GM12875 (cell line): ENCODE results near the gene KCND2.
"Not testable (repeated sequence)": the region's sequence is repeated elsewhere in the genome, so short reads cannot be mapped to it uniquely, and the experiment has no call there.

Experiments used
- H3K4me3 ChIP-seq: one replicate; pipeline ENCODE4 v1.5.1; 2011; ENCODE audit warnings: low read depth, low read length, control low read depth
- CTCF ChIP-seq: IDR thresholded peaks from 2 replicates; pipeline ENCODE4 v1.5.1; 2011; ENCODE audit warnings: low read depth, mild to moderate bottlenecking, control low read depth, inconsistent platforms, low read length, moderate library complexity, borderline replicate concordance; ENCODE audit not compliant: insufficient read depth

Gene KCND2

GRCh38 chr7:120691915-120692314, 418.9 kb downstream of the KCND2 start:
- H3K4me3 ChIP-seq = no peak overlapping the region
- TF ChIP-seq CTCF = no peak

- TF ChIP-seq CTCF = no peak
- H3K4me3 ChIP-seq = no peak overlapping the region
Observed at GRCh38 chr7:120695848-120696247, 422.9 kb downstream of the KCND2 start.

- H3K4me3 ChIP-seq = no peak overlapping the region
- no peak for TF ChIP-seq CTCF
Observed at GRCh38 chr7:120700796-120701195, 427.8 kb downstream of the KCND2 start.

- H3K4me3 ChIP-seq = not testable (repeated sequence)
Observed at GRCh38 chr7:120702408-120702807, 429.4 kb downstream of the KCND2 start.

GRCh38 chr7:120703585-120704240, 430.7 kb downstream of the KCND2 start:
- no peak for TF ChIP-seq CTCF
- no peak overlapping the region for H3K4me3 ChIP-seq

- TF ChIP-seq CTCF = no peak
- no peak overlapping the region for H3K4me3 ChIP-seq
Observed at GRCh38 chr7:120709252-120709971, 436.4 kb downstream of the KCND2 start.

- no peak for TF ChIP-seq CTCF
Observed at GRCh38 chr7:120709972-120710320, 437.0 kb downstream of the KCND2 start.

More at GRCh38 chr7:120709972-120710320, 437.0 kb downstream of the KCND2 start:
- H3K4me3 ChIP-seq = no peak overlapping the region
